Natural killer cell (primary cell): ENCODE results near the gene SORCS2. TPM values are rescaled to one million over a fixed set of nuclear protein-coding genes. Genes with fewer than 3 reads are reported as not detected.

Experiments used
- ATAC-seq, 3 donors: fragments of 150-1000 bp in 2 of 3; fragments of 200-7000 bp in 1 of 3; cut with Tn5 transposase; 1 replicate in 1 of 3; 2 replicates in 2 of 3; pipeline ENCODE4 v1.10.0; 2021; ENCODE audit warnings: mild to moderate bottlenecking in 2 of 3, moderate library complexity in 2 of 3
- DNase-seq, 2 donors: peaks; one replicate each; pipeline versions ENCODE4 v3.0.0 to v3.0.0-alpha.2; 2013 to 2021; ENCODE audit warnings: mixed read lengths in 1 of 2
- H3K27ac ChIP-seq: one replicate; pipeline ENCODE4 v1.5.1; 2013; ENCODE audit warnings: mild to moderate bottlenecking, low read length
- H3K27me3 ChIP-seq: one replicate; pipeline ENCODE4 v1.6.1; 2013; ENCODE audit warnings: low read length; ENCODE audit not compliant: control insufficient read depth, insufficient read depth
- H3K36me3 ChIP-seq: one replicate; pipeline ENCODE4 v1.6.1; 2013; ENCODE audit warnings: low read length; ENCODE audit not compliant: control insufficient read depth, insufficient read depth
- H3K4me1 ChIP-seq: one replicate; pipeline ENCODE4 v1.6.1; 2013; ENCODE audit warnings: low read length; ENCODE audit not compliant: control insufficient read depth, insufficient read depth
- H3K4me3 ChIP-seq: one replicate; pipeline ENCODE4 v1.5.1; 2013; ENCODE audit warnings: low read length
- H3K9me3 ChIP-seq: one replicate; pipeline ENCODE4 v1.6.1; 2013; ENCODE audit warnings: low read length; ENCODE audit not compliant: control insufficient read depth, insufficient read depth
- H3K27ac Mint-ChIP-seq, 2 donors: one replicate each; pipeline ENCODE4 v1.8.0; 2022; ENCODE audit warnings: mild to moderate bottlenecking in 2 of 2, mixed read lengths in 2 of 2, moderate library complexity in 1 of 2
- H3K27me3 Mint-ChIP-seq, 2 donors: one replicate each; pipeline ENCODE4 v1.8.0; 2022; ENCODE audit warnings: low read depth in 2 of 2, mixed read lengths in 2 of 2
- H3K36me3 Mint-ChIP-seq: one replicate; pipeline ENCODE4 v1.8.0; 2022; ENCODE audit warnings: mixed read lengths
- H3K4me1 Mint-ChIP-seq, 2 donors: one replicate each; pipeline ENCODE4 v1.8.0; 2022; ENCODE audit warnings: mixed read lengths in 2 of 2
- H3K4me3 Mint-ChIP-seq: one replicate; pipeline ENCODE4 v1.8.0; 2022; ENCODE audit warnings: mild to moderate bottlenecking, moderate library complexity, mixed read lengths
- H3K9me3 Mint-ChIP-seq, 2 donors: one replicate each; pipeline ENCODE4 v1.8.0; 2022; ENCODE audit warnings: mixed read lengths in 2 of 2
- WGBS: methylation state at CpG from one replicate; pipeline ENCODE4 v1.1.7; 2013; ENCODE audit warnings: missing lambda C conversion rate; ENCODE audit not compliant: insufficient coverage; 5-methylcytosine and 5-hydroxymethylcytosine counted together
- intact Hi-C: fragments of 100-400 bp; cut with micrococcal nuclease; formaldehyde crosslinking; loops from one replicate; pipeline ENCODE4 v1.14.2; 2022
- total RNA-seq, 4 donors: library from RNA; stranded (reverse); fragments of 120-200 nt in 1 of 4; gene quantifications; one replicate each; pipeline versions ENCODE4 v1.2.3 to v1.2.4, GENCODE V29; 2013 to 2022
- TF ChIP-seq, protein P1 (sequence below): fragments of 200-600 bp; IDR thresholded peaks from one replicate; pipeline ENCODE4 v1.8.0; 2022; ENCODE audit warnings: antibody characterized with exemption

SORCS2 gene
- total RNA-seq, 3 donors from 2014 or later (not counting 1 experiment from before 2014, with no cell fraction given), result 1.2 to 2.5 (median 1.4) TPM

DNA sequence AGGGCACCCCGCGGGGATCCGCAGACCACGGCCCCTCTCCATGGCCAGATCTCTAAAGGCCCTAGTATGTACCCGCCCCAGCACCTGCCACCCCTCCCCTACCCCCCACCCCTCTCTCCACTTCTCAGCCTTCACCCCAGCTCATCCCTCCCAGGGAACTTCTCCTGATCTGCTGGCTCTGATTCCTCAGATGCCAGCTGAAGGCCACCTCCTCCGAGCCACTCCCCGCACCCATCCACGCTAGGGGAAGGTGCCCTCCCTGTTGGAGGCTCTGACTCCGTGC is 230.5 kb downstream of the SORCS2 start:
- Histone ChIP-seq H3K4me1 (no peaks in the 10 kb centered on the region), H3K27ac (no peak overlapping the region), H3K36me3 (no peaks in the 10 kb centered on the region), H3K4me3 (no peak overlapping the region), H3K9me3 (no peaks in the 10 kb centered on the region), H3K27me3 (no peaks in the 10 kb centered on the region)
- H3K27me3 Mint-ChIP-seq, result peaks cover 23 to 32% of the 10 kb centered on the region in 2 donors
- H3K4me3 Mint-ChIP-seq, result no peak overlapping the region
- H3K27ac Mint-ChIP-seq, result no peak overlapping the region
- H3K36me3 Mint-ChIP-seq, result no peaks in the 10 kb centered on the region
- no peak for DNase-seq
- H3K9me3 Mint-ChIP-seq, result no peaks in the 10 kb centered on the region
- WGBS, result 92% methylated on average over 9 of the region's 9 CpGs
- ATAC-seq, result no peak
- no peaks in the 10 kb centered on the region for H3K4me1 Mint-ChIP-seq
- intact Hi-C loops, result no loop called here
- TF ChIP-seq, protein P1, sequence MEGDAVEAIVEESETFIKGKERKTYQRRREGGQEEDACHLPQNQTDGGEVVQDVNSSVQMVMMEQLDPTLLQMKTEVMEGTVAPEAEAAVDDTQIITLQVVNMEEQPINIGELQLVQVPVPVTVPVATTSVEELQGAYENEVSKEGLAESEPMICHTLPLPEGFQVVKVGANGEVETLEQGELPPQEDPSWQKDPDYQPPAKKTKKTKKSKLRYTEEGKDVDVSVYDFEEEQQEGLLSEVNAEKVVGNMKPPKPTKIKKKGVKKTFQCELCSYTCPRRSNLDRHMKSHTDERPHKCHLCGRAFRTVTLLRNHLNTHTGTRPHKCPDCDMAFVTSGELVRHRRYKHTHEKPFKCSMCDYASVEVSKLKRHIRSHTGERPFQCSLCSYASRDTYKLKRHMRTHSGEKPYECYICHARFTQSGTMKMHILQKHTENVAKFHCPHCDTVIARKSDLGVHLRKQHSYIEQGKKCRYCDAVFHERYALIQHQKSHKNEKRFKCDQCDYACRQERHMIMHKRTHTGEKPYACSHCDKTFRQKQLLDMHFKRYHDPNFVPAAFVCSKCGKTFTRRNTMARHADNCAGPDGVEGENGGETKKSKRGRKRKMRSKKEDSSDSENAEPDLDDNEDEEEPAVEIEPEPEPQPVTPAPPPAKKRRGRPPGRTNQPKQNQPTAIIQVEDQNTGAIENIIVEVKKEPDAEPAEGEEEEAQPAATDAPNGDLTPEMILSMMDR, result no peak

GRCh38 chr4:7423391-7423790 is 231.1 kb downstream of the SORCS2 start:
- peak in 1 of 2 donors; percentile 9 for DNase-seq

GRCh38 chr4:7423801-7424552 is 231.6 kb downstream of the SORCS2 start:
- Histone ChIP-seq H3K27me3 (no peaks in the 10 kb centered on the region), H3K36me3 (no peaks in the 10 kb centered on the region), H3K9me3 (no peaks in the 10 kb centered on the region), H3K4me3 (no peak overlapping the region), H3K4me1 (no peaks in the 10 kb centered on the region), H3K27ac (no peak overlapping the region)
- peaks cover 0 to 3% of the 10 kb centered on the region in 2 donors for H3K4me1 Mint-ChIP-seq
- no peak for ATAC-seq
- DNase-seq, result no peak
- TF ChIP-seq, protein P1, result no peak
- WGBS, result 77% methylated on average over 17 of the region's 17 CpGs
- peaks cover 22 to 32% of the 10 kb centered on the region in 2 donors for H3K27me3 Mint-ChIP-seq
- no peak overlapping the region for H3K4me3 Mint-ChIP-seq
- no peaks in the 10 kb centered on the region for H3K36me3 Mint-ChIP-seq
- no peak overlapping the region for H3K27ac Mint-ChIP-seq
- H3K9me3 Mint-ChIP-seq, result no peaks in the 10 kb centered on the region
- intact Hi-C loops, result no loop called here

More at GRCh38 chr4:7423391-7423790, 231.1 kb downstream of the SORCS2 start:
- ATAC-seq, result no peak
- Mint-ChIP-seq H3K27me3 (peaks cover 21 to 32% of the 10 kb centered on the region in 2 donors), H3K9me3 (no peaks in the 10 kb centered on the region), H3K4me3 (no peak overlapping the region), H3K36me3 (no peaks in the 10 kb centered on the region), H3K27ac (no peak overlapping the region), H3K4me1 (peaks cover 0 to 2% of the 10 kb centered on the region in 2 donors)
- WGBS, result 81% methylated on average over 5 of the region's 5 CpGs
- TF ChIP-seq, protein P1, result no peak
- intact Hi-C loops, result no loop called here
- H3K4me1 ChIP-seq, result no peaks in the 10 kb centered on the region
- H3K4me3 ChIP-seq, result no peak overlapping the region
- no peak overlapping the region for H3K27ac ChIP-seq
- H3K27me3 ChIP-seq, result no peaks in the 10 kb centered on the region
- no peaks in the 10 kb centered on the region for H3K36me3 ChIP-seq
- no peaks in the 10 kb centered on the region for H3K9me3 ChIP-seq
